GM23338 (cell line): ENCODE results near the gene MYOZ3. TPM values are rescaled to one million over a fixed set of nuclear protein-coding genes. Genes with fewer than 3 reads are reported as not detected.

Experiments used
- ATAC-seq: fragments of 200-7000 bp; cut with Tn5 transposase; 3 replicates; pipeline ENCODE4 v1.9.1; 2020
- DNase-seq: peaks from one replicate; pipeline ENCODE4 v3.0.0-alpha.2; 2015; ENCODE audit warnings: low spot score
- H2AFZ ChIP-seq: fragments of 200-600 bp; sonication (generic); 2 replicates; pipeline ENCODE4 v1.8.0; 2016; ENCODE audit warnings: antibody characterized with exemption, mild to moderate bottlenecking, moderate library complexity
- H3F3A ChIP-seq: fragments of 200-600 bp; sonication (generic); replicated peaks from 2 replicates; pipeline ENCODE4 v1.8.0; 2017; ENCODE audit warnings: antibody characterized with exemption, mixed run types, low read depth
- H3K27ac ChIP-seq: fragments of 200-600 bp; sonication (generic); 2 replicates; pipeline ENCODE4 v1.6.1; 2016; ENCODE audit warnings: low read depth
- H3K27me3 ChIP-seq: fragments of 200-600 bp; sonication (generic); 2 replicates; pipeline ENCODE4 v1.8.0; 2016; ENCODE audit warnings: mild to moderate bottlenecking, mixed run types, moderate library complexity; ENCODE audit not compliant: insufficient read depth
- H3K36me3 ChIP-seq: fragments of 200-600 bp; sonication (generic); 2 replicates; pipeline ENCODE4 v1.8.0; 2016; ENCODE audit warnings: mild to moderate bottlenecking; ENCODE audit not compliant: insufficient read depth
- H3K4me1 ChIP-seq: fragments of 200-600 bp; sonication (generic); 2 replicates; pipeline ENCODE4 v1.8.0; 2016; ENCODE audit warnings: mild to moderate bottlenecking, moderate library complexity; ENCODE audit not compliant: insufficient read depth
- H3K4me2 ChIP-seq: fragments of 200-600 bp; sonication (generic); 2 replicates; pipeline ENCODE4 v1.7.1; 2017; ENCODE audit warnings: mixed run types
- H3K4me3 ChIP-seq: fragments of 200-600 bp; sonication (generic); 2 replicates; pipeline ENCODE4 v1.6.1; 2016; ENCODE audit warnings: mixed run types
- H3K79me2 ChIP-seq: fragments of 200-600 bp; sonication (generic); replicated peaks from 2 replicates; pipeline ENCODE4 v1.8.0; 2017; ENCODE audit warnings: mild to moderate bottlenecking; ENCODE audit not compliant: insufficient read depth
- H3K9me2 ChIP-seq: fragments of 200-600 bp; sonication (generic); 2 replicates; pipeline ENCODE4 v1.8.0; 2017; ENCODE audit not compliant: insufficient read depth
- H4K20me1 ChIP-seq: fragments of 200-600 bp; sonication (generic); replicated peaks from 2 replicates; pipeline ENCODE4 v1.8.0; 2017; ENCODE audit warnings: mild to moderate bottlenecking; ENCODE audit not compliant: insufficient read depth
- H3K27ac Mint-ChIP-seq: 2 replicates; pipeline ENCODE4 v1.8.0; 2020; ENCODE audit warnings: inconsistent platforms, mild to moderate bottlenecking, moderate library complexity, mixed read lengths
- H3K27me3 Mint-ChIP-seq: 3 replicates; pipeline ENCODE4 v1.8.0; 2022; ENCODE audit warnings: low read depth, mild to moderate bottlenecking, moderate library complexity, mixed read lengths, inconsistent platforms; ENCODE audit not compliant: insufficient read depth, poor library complexity
- H3K36me3 Mint-ChIP-seq: 3 replicates; pipeline ENCODE4 v1.8.0; 2021; ENCODE audit warnings: low read depth, mild to moderate bottlenecking, inconsistent platforms, moderate library complexity, mixed read lengths
- H3K4me1 Mint-ChIP-seq: 3 replicates; pipeline ENCODE4 v1.8.0; 2020; ENCODE audit warnings: mild to moderate bottlenecking, inconsistent platforms, mixed read lengths
- H3K4me3 Mint-ChIP-seq: 3 replicates; pipeline ENCODE4 v1.8.0; 2021; ENCODE audit warnings: moderate library complexity, mild to moderate bottlenecking, inconsistent platforms, mixed read lengths
- H3K9me3 Mint-ChIP-seq: 3 replicates; pipeline ENCODE4 v1.8.0; 2020; ENCODE audit warnings: moderate library complexity, mild to moderate bottlenecking, inconsistent platforms, mixed read lengths
- CREB1 ChIP-seq: fragments of 250-450 bp; sonication (Bioruptor Pico); IDR thresholded peaks from 2 replicates; pipeline ENCODE4 v1.5.0; 2020; ENCODE audit warnings: low read depth, mild to moderate bottlenecking, moderate library complexity
- CTCF ChIP-seq, 2 experiments: fragments of 200-600 bp in 1 of 2; sonication (generic) in 1 of 2; conservative IDR thresholded peaks; 2 replicates each; pipeline versions ENCODE4 v1.5.1 to v1.6.1; 2016 to 2017; ENCODE audit warnings: antibody characterized with exemption in 2 of 2, low read depth in 2 of 2, mild to moderate bottlenecking in 2 of 2, moderate library complexity in 1 of 2
- EZH2 ChIP-seq: fragments of 200-600 bp; sonication (generic); IDR thresholded peaks from one replicate; pipeline ENCODE4 v1.8.0; 2017; ENCODE audit warnings: antibody characterized with exemption, mild to moderate bottlenecking, low read depth; ENCODE audit not compliant: unreplicated experiment
- EZH2phosphoT487 ChIP-seq: fragments of 200-600 bp; sonication (generic); IDR thresholded peaks from one replicate; pipeline ENCODE4 v1.8.1; 2018; ENCODE audit warnings: antibody characterized with exemption; ENCODE audit not compliant: unreplicated experiment
- JUNB ChIP-seq: IDR thresholded peaks from one replicate; pipeline ENCODE4 v1.6.1; 2016; ENCODE audit warnings: antibody characterized with exemption; ENCODE audit not compliant: unreplicated experiment
- NANOG ChIP-seq: IDR thresholded peaks from 2 replicates; pipeline ENCODE4 v1.6.1; 2016; ENCODE audit warnings: antibody characterized with exemption, borderline replicate concordance
- POLR2AphosphoS5 ChIP-seq: IDR thresholded peaks from 2 replicates; pipeline ENCODE4 v1.6.1; 2016; ENCODE audit warnings: antibody characterized with exemption, low read depth
- REST ChIP-seq: IDR thresholded peaks from one replicate; pipeline ENCODE4 v1.6.1; 2018; ENCODE audit warnings: antibody characterized with exemption; ENCODE audit not compliant: unreplicated experiment
- ZNF114 ChIP-seq: fragments of 250-450 bp; sonication (Bioruptor Pico); IDR thresholded peaks from 2 replicates; pipeline ENCODE4 v1.5.0; 2020; ENCODE audit warnings: mild to moderate bottlenecking, moderate library complexity
- ZNF331 ChIP-seq: fragments of 250-450 bp; sonication (Bioruptor Pico); IDR thresholded peaks from 2 replicates; pipeline ENCODE4 v1.5.0; 2020; ENCODE audit warnings: low read depth, mild to moderate bottlenecking, moderate library complexity
- polyA plus RNA-seq: library from polyadenylated mRNA; unstranded; fragments of >200 nt; fragmentation: Nextera tagmentation; extraction: Ambion mirVana; gene quantifications from 2 replicates; pipeline ENCODE4 v1.2.1, GENCODE V29; 2016
- total RNA-seq: library from RNA; depleted of rRNA; stranded (reverse); fragments of >200 nt; shearing (Covaris generic); gene quantifications from 2 replicates; pipeline ENCODE4 v1.2.3, GENCODE V29; 2014

MYOZ3 gene
- total and polyA plus RNA-seq, 2 experiments from 2014 or later: 12.7 to 13.8 TPM

DNA sequence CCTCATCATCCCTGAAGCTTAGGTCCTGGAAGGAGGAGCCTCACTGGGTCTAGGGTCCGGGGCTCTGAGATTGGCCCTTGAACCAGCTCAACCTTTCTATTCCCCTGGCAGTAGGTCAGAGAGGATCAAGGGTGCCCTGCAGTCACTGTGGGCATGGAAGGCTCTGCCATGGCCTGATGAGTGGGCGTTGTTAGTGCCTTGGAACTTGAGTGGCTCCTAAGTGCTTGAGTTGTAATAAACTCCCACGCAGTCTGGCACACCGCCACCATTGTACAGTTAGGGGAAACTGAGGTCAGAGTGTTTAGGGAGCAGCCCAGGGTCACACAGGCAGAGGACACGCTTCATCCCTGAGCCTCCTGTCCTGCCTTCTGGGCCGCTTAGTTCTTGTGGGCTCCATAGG, 31.0 kb upstream of the MYOZ3 start:
- Mint-ChIP-seq H3K4me3 (no peak overlapping the region), H3K27me3 (peaks cover 9% of the 10 kb centered on the region), H3K4me1 (no peaks in the 10 kb centered on the region; the same call in 2 of the 3 replicates), H3K9me3 (no peaks in the 10 kb centered on the region), H3K27ac (no peak overlapping the region), H3K36me3 (no peaks in the 10 kb centered on the region; the same call in 2 of the 3 replicates)
- no peaks in the 10 kb centered on the region for H3K79me2 ChIP-seq
- H4K20me1 ChIP-seq: no peaks in the 10 kb centered on the region
- no peaks in the 10 kb centered on the region for H3K4me1 ChIP-seq
- DNase-seq (no peak), ATAC-seq (no peak)
- no peaks in the 10 kb centered on the region for H3K9me2 ChIP-seq
- H3K4me2 ChIP-seq: no peak overlapping the region
- no peaks in the 10 kb centered on the region for H3F3A ChIP-seq
- no peak overlapping the region for H3K4me3 ChIP-seq
- H3K27me3 ChIP-seq: peaks cover 9% of the 10 kb centered on the region
- TF ChIP-seq NANOG (no peak), CTCF (conservative IDR thresholded peaks at IDR 0.05; ENCODE audit: low read depth in 2 of 2) (no peak), REST (no peak), EZH2 (no peak), ZNF331 (CRISPR knock-in tag) (no peak), EZH2phosphoT487 (no peak), POLR2AphosphoS5 (no peak), JUNB (no peak), ZNF114 (CRISPR knock-in tag) (no peak)
- H3K36me3 ChIP-seq: no peaks in the 10 kb centered on the region
- H2AFZ ChIP-seq: no peak overlapping the region
- no peak overlapping the region for H3K27ac ChIP-seq

DNA sequence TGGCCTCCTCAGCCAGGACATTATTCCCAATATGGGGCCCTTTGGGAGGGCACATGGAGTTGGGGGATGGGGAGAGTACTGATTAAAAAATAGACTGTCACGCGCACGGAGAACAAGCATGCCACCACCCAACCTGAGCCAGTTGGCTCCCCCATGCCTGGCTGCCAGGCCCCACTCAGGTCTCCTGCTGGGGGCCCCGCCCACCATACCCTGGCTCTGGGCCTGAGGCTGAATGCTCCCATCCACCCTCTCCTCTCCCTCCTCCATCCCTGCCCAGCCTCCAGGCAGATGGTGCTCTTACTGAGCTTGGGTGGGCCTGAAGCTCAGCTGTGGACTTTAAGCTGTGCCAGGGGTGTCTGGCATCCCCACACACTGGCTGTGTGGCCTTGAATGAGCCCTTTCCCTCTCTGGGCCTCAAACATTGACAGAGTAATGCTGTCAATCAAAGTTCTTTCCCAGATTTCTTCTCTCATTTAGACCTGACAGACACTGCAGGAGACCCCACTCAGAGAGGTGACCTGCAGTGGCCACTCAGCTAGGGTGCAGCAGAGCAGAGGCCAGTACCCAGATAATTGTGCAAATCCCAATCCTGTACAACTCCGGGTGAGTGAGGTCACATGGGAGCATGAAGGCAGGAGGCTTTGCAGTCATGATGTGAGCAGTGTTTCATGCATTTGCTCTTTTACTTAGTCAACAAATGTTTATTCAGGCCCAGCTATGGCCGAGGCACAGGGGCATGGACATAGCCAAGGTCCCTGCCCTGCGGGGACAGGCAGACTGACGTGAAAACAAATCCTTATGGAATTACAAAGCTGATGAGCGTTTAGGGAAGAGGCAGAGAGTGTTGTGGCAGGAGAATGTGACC, 30.4 kb upstream of the MYOZ3 start:
- Mint-ChIP-seq H3K27me3 (peaks cover 11% of the 10 kb centered on the region), H3K4me3 (no peak overlapping the region), H3K36me3 (no peaks in the 10 kb centered on the region; the same call in 2 of the 3 replicates), H3K27ac (no peak overlapping the region; the same call in 1 of the 2 replicates), H3K4me1 (no peaks in the 10 kb centered on the region; the same call in 2 of the 3 replicates), H3K9me3 (no peaks in the 10 kb centered on the region)
- peaks cover 2% of the 10 kb centered on the region; the same call in 1 of the 2 replicates for H3K27me3 ChIP-seq
- DNase-seq (no peak), ATAC-seq (no peak)
- no peaks in the 10 kb centered on the region for H4K20me1 ChIP-seq
- no peak overlapping the region for H2AFZ ChIP-seq
- no peak overlapping the region for H3K27ac ChIP-seq
- no peaks in the 10 kb centered on the region for H3K4me1 ChIP-seq
- H3K79me2 ChIP-seq: no peaks in the 10 kb centered on the region
- no peaks in the 10 kb centered on the region for H3F3A ChIP-seq
- no peaks in the 10 kb centered on the region for H3K36me3 ChIP-seq
- H3K4me3 ChIP-seq: no peak overlapping the region
- H3K4me2 ChIP-seq: no peak overlapping the region
- H3K9me2 ChIP-seq: no peaks in the 10 kb centered on the region
- TF ChIP-seq REST: no peak
- no peak for TF ChIP-seq POLR2AphosphoS5
- TF ChIP-seq ZNF331 (CRISPR knock-in tag): no peak
- TF ChIP-seq CTCF (conservative IDR thresholded peaks at IDR 0.05; ENCODE audit: low read depth in 2 of 2): no peak
- no peak for TF ChIP-seq ZNF114 (CRISPR knock-in tag)
- TF ChIP-seq NANOG: no peak
- no peak for TF ChIP-seq EZH2phosphoT487
- TF ChIP-seq EZH2: no peak
- no peak for TF ChIP-seq JUNB
- TF ChIP-seq CREB1 (CRISPR knock-in tag): no peak
